KMS-11 (cell line): ENCODE data around the gene PCARE.

Experiments
- H2AFZ ChIP-seq: fragments of 200-600 bp; sonication (generic); 2 replicates; pipeline ENCODE4 v1.6.1; 2016; ENCODE audit warnings: antibody characterized with exemption, mixed run types, low read depth
- H3K27ac ChIP-seq: fragments of 200-600 bp; sonication (generic); 2 replicates; pipeline ENCODE4 v1.6.1; 2016; ENCODE audit warnings: mild to moderate bottlenecking, mixed run types
- H3K27me3 ChIP-seq: fragments of 200-600 bp; sonication (generic); 2 replicates; pipeline ENCODE4 v1.6.1; 2017; ENCODE audit warnings: mild to moderate bottlenecking, low read depth, mixed run types, moderate library complexity; ENCODE audit not compliant: insufficient read depth
- H3K36me3 ChIP-seq: fragments of 200-600 bp; sonication (generic); 2 replicates; pipeline ENCODE4 v1.6.1; 2017; ENCODE audit warnings: mild to moderate bottlenecking, mixed run types; ENCODE audit not compliant: insufficient read depth
- H3K4me1 ChIP-seq: fragments of 200-600 bp; sonication (generic); 2 replicates; pipeline ENCODE4 v1.6.1; 2016; ENCODE audit warnings: mild to moderate bottlenecking, low read depth, mixed run types; ENCODE audit not compliant: poor library complexity, severe bottlenecking
- H3K4me2 ChIP-seq: fragments of 200-600 bp; sonication (generic); 2 replicates; pipeline ENCODE4 v1.7.0; 2016; ENCODE audit warnings: mild to moderate bottlenecking, mixed run types
- H3K4me3 ChIP-seq: fragments of 200-600 bp; sonication (generic); IDR thresholded peaks from 2 replicates; pipeline ENCODE4 v1.6.1; 2017; ENCODE audit warnings: low read depth, low read length, mixed read lengths; ENCODE audit not compliant: insufficient read depth
- H3K79me2 ChIP-seq: fragments of 200-600 bp; sonication (generic); 2 replicates; pipeline ENCODE4 v1.6.1; 2016; ENCODE audit warnings: low read depth, mixed run types; ENCODE audit not compliant: insufficient read depth
- H3K9ac ChIP-seq: fragments of 200-600 bp; sonication (generic); 2 replicates; pipeline ENCODE4 v1.6.1; 2016; ENCODE audit warnings: mild to moderate bottlenecking, mixed run types
- H4K20me1 ChIP-seq: fragments of 200-600 bp; sonication (generic); 2 replicates; pipeline ENCODE4 v1.6.1; 2016; ENCODE audit warnings: mild to moderate bottlenecking, mixed run types; ENCODE audit not compliant: insufficient read depth
- CTCF ChIP-seq: fragments of 200-600 bp; sonication (generic); conservative IDR thresholded peaks from 2 replicates; pipeline ENCODE4 v1.6.1; 2017; ENCODE audit warnings: low read depth, mild to moderate bottlenecking, antibody characterized with exemption, low read length, moderate library complexity, mixed read lengths

PCARE gene

GRCh38 chr2:29040552-29040951 is 33.8 kb downstream of the PCARE start:
- Histone ChIP-seq H3K4me3 (no peak overlapping the region), H3K4me1 (no peaks in the 10 kb centered on the region), H3K9ac (no peak overlapping the region), H3K79me2 (no peaks in the 10 kb centered on the region), H4K20me1 (no peaks in the 10 kb centered on the region), H2AFZ (no peak overlapping the region), H3K4me2 (no peak overlapping the region), H3K27ac (no peak overlapping the region), H3K36me3 (no peaks in the 10 kb centered on the region), H3K27me3 (no peaks in the 10 kb centered on the region)
- TF ChIP-seq CTCF: no peak

GRCh38 chr2:29039718-29040480 is 34.4 kb downstream of the PCARE start:
- no peak for TF ChIP-seq CTCF
- H3K4me3 ChIP-seq: no peak overlapping the region
- no peak overlapping the region for H3K4me2 ChIP-seq
- H3K27ac ChIP-seq: no peak overlapping the region
- H3K36me3 ChIP-seq: no peaks in the 10 kb centered on the region
- H3K4me1 ChIP-seq: no peaks in the 10 kb centered on the region
- no peak overlapping the region for H3K9ac ChIP-seq
- H3K27me3 ChIP-seq: no peaks in the 10 kb centered on the region
- no peak overlapping the region for H2AFZ ChIP-seq
- no peaks in the 10 kb centered on the region for H3K79me2 ChIP-seq
- no peaks in the 10 kb centered on the region for H4K20me1 ChIP-seq

GRCh38 chr2:29035016-29035745 is 39.1 kb downstream of the PCARE start:
- no peak for TF ChIP-seq CTCF
- H3K4me1 ChIP-seq: no peaks in the 10 kb centered on the region
- no peak overlapping the region for H2AFZ ChIP-seq
- H3K36me3 ChIP-seq: no peaks in the 10 kb centered on the region
- H3K4me3 ChIP-seq: no peak overlapping the region
- H3K27me3 ChIP-seq: no peaks in the 10 kb centered on the region
- no peaks in the 10 kb centered on the region for H4K20me1 ChIP-seq
- no peak overlapping the region for H3K9ac ChIP-seq
- no peak overlapping the region for H3K4me2 ChIP-seq
- H3K27ac ChIP-seq: no peak overlapping the region
- no peaks in the 10 kb centered on the region for H3K79me2 ChIP-seq

- Histone ChIP-seq H3K27me3 (no peaks in the 10 kb centered on the region), H3K36me3 (no peaks in the 10 kb centered on the region), H4K20me1 (no peaks in the 10 kb centered on the region), H3K4me3 (no peak overlapping the region), H3K4me1 (no peaks in the 10 kb centered on the region), H3K4me2 (no peak overlapping the region), H3K79me2 (no peaks in the 10 kb centered on the region), H3K27ac (no peak overlapping the region), H3K9ac (no peak overlapping the region), H2AFZ (no peak overlapping the region)
- TF ChIP-seq CTCF: no peak
Measured at GRCh38 chr2:29033656-29034055, 40.7 kb downstream of the PCARE start.
